Stimulated activated CD8-positive, alpha-beta memory T cell treated with anti-CD3 and anti-CD28 coated beads, Interleukin-12 subunit alpha, Interleukin-12 subunit beta, amount 100 ng/mL, for 1 hour (primary cell): ENCODE data around the gene VSIG10L2.
"Not testable (repeated sequence)": the region's sequence is repeated elsewhere in the genome, so short reads cannot be mapped to it uniquely, and the experiment has no call there.

Experiments
- DNase-seq: peaks from one replicate; pipeline ENCODE4 v3.0.0-alpha.2; 2020; ENCODE audit warnings: low read depth

VSIG10L2 gene

DNA sequence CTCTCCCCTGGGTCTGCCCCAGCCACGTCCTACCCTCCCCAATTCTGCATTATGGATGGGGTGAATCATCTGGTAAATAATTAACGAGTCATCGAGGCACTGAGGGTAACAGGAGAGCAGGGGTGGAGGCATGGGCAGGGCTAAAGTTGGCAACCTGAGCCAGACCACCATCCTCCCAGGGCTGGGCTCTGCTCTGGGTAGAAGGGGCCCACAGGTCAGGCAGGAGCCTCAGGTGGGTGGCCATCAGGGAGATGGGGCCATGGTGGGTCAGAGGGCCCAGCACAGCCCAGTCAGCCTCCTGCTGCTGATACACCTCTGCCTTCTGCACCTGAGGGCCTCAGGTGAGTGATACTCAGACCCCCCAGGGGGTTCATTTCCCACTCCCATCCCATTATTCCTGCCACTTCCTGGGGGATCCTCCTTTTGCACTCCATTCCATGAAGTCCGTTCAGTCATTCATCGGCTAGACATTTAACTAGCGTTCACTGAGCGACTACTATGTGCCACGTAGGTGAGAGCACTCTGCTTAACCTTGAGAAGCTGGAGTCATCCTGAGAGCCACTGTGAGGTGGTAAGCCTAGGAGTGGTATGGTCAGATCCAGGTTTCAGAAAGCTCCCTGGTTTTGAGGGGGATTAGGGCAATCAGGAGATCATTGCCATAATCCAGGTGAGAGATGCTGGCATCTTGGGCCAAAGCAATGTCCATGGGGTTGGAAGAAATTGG is at the start of gene VSIG10L2:
VSIG10L2 (plus strand) TSS at position 248 of the 724 bp plus-strand sequence; CDS start at position 260, 12 bp downstream.
- DNase-seq = no peak

DNA sequence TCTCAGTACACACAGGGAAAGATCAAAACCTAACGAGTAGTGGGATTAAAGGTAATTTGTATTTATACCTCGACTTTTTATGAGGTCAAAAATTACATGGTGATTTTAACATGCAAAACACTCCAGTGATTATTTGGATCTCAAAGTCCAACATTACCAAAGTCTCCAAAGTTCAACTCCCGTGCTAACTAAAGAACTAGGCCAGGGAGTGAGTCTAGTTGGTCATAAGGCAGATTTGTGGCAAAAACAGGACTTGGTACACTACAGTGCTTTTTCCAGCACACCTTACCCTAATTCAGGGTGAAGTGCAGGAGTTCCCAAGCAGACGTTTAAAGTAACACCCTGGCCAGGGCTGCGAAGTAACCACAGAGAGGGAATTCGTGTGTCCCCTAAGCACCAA is 44.0 kb upstream of the VSIG10L2 start:
- DNase-seq = no peak

DNA sequence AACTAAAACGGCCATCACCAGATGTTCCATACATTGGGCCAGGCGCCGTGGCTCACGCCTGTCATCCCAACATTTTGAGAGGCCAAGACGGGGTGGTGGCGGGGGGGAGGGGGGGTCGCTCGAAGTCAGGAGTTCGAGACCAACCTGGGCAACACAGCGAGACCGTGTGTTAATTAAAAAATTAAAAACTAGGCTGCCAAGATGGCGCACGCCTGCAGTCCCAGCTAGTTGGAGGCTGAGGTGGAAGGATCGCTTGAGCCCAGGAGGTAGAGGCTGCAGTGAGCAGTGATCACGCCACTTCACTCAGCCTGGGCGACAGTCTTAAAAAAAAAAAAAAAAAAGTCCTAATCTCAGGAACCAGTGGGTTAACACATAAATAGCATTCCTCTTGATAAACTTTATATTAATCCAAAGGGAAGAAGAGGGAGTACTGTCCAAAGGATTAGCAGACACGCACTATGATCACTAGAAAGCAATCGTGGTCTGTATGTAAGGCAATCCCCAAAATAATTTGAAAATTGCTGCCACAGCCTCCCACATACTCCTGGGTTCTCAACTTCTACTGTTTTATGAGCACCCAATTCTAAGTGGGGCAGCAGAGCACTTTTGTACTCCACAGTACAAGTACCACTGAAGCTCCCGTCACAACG is 43.4 kb upstream of the VSIG10L2 start:
- DNase-seq = no peak

DNA sequence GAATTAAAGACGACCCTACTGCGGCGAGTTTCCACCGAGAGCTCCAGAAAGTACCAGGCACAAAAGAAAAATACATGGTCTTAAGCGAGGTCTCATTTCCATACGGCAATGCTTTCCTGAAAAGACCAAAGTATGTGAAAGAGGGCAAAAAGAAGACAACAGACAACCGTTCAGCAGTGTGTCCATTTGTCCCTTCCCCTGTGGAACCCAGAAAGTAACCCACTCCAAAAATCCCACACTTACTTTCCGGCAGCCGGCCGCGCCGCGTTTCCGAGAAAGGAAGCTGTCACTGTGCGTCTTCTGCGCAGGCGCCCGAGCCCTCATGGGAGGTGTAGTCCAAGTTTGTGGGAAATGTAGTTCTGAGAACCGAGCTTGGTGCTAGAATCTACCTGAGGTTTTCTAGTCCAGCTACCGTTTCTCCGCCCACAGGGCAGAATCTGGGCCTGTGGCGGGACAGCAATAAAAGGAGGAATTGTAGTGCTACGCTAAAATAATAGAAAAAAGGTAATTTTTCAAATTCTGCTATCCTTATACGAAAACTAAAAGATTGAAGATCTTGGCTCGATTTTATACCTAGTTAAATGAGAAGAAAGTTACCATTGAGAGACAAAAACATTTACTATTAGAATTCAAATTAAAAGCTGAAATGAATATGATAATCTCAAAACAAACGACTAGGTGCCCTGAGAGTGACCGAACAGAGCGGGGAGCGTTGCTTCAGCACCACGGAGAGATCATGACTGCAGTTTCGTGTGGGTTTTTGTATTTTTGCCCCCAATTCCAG is 42.7 kb upstream of the VSIG10L2 start, which contains the start of gene PUS3:
PUS3 (minus strand) TSS at position 280 of the 784 bp plus-strand sequence. CDS start 6,922 bp downstream, outside the sequence.
- DNase-seq = peak; percentile 76

DNA sequence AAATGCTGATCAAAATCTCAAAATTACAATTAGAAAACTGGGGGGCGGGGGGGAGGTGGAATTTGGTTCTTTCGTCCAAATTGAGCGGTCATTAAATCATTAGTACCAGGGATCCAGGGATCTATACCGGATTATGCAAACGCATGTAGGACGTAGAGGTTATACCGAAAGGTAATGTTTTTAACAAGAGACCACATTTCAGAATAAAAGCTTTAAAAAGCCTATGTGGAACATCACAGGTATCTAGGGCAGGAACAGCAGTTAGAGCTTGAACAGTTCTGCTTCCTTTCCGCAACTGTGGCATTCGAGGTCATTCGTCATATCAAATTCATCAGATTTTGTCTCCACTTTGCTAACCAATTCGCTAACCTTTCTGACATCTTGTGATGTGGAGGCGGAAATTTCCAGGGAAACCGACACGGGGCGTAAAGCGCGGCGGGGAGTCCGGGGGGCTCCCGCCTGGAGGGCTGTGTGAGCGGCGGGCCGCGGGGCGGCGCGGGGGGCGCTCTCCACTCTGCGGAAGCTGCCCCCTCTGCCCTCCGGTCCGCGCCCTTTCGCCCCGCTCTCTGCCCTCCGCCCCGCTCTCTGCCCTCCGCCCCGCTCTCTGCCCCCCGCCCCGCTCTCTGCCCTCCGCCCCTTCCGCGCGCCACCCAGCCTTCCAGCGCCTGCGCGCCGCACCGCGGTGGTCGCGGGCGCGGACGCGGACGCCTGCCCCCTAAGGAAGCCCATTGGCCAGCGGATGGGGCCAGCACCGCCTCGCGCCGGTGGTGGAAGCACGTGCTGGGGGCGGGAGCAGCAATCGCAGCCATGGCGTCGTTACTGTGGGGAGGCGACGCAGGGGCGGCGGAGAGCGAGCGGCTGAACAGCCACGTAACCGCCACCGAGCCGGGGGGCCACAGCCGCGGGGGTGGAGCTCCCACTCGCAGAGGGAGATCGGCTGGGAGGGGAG is 41.9 kb upstream of the VSIG10L2 start, which contains the start of gene DDX25:
DDX25 (plus strand) TSS at position 798 of the 949 bp plus-strand sequence; CDS start at position 808, 10 bp downstream.
- no peak for DNase-seq

DNA sequence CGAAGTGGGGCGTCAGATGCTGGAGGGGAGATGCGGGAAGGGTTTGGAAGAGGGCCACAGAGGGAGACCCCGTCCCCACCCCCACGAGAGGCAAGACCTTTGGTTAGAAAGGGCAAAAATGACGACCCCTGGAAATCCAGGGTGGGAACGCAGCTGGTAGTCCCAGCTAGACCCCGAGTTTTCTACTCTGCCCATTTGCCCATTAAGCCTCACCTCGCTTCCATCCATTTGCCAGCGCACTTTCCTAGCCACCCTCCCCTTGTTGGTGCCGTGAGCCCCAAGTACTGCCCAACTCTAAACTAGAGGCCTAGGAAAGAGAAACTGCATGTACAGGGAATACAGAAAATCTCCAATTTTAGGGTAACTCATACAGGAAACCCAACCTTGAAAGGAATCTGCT is 41.2 kb upstream of the VSIG10L2 start:
- DNase-seq = no peak

DNA sequence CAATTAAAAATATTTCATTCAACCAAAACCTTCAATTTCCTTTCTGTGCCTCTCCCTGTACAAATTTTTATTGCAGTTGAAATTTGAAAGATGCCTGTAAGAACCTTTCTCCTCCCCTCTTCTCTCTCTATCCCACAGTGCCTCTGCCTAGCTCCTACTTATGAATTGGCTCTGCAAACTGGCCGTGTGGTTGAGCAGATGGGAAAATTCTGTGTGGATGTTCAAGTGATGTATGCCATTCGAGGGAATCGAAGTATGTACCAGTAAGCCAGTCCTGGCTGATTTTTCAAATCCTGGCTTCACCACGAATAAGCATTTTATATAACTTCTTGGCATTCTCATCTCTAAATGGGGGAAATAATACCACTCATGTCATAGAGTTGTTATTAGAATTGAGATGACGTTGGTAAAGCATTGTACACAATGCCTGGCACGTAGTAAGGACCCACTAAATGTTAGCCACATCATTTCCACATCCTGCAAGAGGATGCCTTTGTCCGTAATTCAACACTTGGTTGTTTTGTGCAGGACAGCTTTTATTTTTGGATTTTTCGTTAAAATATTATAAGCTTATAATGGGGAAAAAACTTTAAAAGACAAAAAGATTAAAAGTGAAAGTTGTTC is 35.5 kb upstream of the VSIG10L2 start:
- DNase-seq = no peak

DNA sequence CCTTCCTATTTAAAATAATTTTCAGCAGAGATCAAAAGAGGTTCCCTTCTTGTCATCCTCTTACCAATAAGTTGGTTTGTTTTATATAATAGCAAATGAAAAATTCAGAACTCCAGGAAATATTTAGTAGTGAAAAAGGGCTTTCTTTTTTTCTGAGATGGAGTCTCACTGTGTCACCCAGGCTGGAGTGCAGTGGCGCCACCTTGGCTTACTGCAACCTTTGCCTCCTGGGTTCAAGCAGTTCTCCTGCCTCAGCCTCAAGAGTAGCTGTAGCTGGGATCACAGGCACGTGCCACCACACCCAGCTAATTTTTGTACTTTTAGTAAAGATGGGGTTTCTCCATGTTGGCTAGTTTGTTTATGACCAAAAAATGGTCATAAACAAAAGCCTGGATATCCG is 31.2 kb upstream of the VSIG10L2 start:
- not testable (repeated sequence) for DNase-seq

DNA sequence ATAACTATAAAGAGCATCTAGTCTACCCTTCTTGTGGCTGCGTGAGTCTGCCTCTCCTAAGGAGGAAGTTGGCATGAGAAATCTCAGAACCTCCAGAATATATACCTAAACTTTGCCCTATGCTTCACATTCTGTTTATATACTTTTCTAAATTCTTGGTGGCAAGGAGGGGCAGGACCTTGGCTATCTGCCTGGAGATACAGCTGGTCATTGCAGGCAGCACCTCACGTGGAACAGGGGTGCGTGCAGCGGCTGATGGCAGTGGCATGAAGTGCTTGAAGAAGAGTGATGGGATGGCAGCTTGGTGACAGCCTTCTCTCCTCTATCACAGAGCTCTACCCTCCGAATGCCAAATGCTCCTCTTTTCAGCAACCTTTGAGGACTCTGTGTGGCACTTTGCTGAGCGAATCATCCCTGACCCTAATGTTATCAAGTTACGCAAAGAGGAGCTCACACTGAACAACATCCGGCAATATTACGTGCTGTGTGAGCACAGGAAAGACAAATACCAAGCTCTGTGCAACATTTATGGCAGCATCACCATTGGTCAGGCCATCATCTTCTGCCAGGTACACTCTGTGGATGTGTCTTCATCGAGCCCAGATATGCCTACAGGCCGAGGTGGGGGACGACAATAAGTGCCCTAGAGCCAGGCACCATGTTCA is 29.0 kb upstream of the VSIG10L2 start:
- DNase-seq = no peak

DNA sequence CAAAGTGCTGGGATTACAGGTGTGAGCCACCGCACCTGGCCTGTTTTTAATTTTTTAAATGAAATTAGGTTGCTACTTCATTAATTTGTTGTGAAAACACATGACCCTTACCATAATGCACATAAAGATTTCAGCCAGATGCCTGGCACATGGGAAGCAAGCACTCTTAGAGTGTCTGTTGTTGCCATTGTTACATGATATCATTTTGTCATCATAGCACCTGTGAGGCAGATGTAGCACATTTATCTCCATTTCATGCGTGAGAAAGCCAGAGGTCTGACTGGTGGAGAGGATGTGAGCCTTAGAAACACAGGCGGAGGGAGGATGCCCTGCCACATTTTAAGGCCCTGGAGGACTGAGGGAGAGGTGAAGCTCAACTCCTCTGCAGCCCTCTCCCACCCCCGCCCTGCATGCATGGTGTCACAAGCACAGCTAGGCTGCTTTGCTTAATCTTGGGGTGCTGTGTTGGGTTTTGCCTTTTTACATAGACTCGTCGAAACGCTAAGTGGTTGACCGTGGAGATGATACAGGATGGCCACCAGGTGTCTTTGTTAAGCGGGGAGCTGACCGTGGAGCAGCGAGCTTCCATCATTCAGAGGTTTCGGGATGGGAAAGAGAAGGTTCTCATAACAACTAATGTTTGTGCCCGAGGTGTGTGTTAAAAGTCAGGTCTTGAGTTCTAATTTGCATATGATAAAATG is 27.6 kb upstream of the VSIG10L2 start:
- DNase-seq = no peak

DNA sequence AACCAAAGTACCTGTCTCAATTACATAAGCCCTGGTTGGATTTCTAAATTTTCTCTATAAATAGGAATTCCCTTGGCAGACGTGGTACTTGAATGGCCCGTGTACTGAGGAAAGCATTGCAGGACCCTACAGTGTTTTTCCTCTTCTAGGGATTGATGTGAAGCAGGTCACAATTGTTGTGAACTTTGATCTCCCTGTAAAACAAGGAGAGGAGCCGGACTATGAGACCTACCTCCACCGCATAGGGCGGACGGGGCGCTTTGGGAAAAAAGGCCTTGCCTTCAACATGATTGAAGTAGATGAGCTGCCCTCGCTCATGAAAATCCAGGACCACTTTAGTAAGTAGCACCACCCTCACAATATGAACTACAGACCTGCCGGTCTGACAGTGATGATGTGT is 24.8 kb upstream of the VSIG10L2 start:
- DNase-seq = no peak

DNA sequence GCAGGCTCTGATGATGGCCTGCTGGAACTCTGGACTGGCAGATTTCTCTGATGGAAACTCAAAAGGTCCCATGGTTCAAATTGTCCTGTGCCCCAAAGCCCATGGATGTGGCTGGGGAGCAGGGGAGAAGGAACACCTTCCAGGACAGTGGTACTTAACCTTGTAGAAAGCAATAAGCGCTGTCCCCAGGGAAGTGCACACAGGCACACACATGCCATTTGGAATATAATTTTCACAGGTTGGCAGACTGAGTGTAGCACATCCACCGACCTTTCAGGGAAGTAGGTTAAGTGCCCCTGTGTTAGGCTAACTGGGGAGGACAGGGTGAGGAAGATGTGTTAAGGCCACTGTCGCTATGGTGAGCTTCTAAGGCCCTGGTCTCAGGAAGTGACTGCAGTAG is 23.7 kb upstream of the VSIG10L2 start:
- no peak for DNase-seq

DNA sequence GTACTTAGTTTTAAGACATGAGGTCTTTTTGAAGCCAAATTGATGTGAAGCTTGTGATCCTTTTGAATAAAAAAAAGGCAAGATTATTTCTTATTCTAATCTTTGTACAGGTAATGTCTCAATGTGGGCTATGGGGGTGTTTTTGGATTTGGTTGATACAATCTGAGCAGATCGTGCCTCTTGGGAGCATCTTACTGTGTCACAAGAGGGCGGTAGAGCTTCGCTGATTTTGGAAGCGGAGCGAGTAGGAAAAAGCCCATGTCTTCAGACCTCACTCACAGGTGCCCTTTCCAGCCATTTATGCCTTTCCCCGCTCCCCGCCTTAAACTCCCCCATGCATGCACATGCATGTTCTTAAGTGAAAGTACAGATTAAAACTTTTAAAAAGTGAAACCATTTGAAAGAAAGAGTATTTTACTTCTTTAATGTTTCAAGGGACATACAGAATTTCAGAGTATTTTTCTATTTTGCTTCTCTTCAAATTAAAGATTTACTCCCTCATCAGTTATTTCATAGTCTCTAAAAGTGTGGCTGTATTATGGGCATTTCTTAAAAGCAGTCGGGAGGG is 22.7 kb upstream of the VSIG10L2 start:
- peak; percentile 25 for DNase-seq

DNA sequence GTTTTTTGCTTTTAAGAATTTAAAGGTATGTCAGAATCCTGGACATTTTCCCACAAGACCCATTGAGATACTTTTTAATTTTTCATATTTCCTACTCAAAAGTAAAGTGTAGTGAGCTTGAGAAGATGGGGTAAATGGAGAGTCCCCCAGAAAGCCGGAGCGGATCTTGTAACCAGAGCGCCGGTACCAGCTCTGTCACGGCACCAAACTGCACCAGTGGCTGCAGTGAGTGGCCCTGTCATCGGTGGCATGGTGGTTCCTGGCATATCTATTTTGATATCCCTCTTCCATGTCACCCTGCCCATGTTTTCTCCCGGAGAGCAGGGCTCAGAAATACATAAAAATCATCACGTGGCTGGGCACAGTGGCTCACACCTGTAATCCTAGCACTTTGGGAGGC is 22.2 kb upstream of the VSIG10L2 start:
- DNase-seq = no peak

DNA sequence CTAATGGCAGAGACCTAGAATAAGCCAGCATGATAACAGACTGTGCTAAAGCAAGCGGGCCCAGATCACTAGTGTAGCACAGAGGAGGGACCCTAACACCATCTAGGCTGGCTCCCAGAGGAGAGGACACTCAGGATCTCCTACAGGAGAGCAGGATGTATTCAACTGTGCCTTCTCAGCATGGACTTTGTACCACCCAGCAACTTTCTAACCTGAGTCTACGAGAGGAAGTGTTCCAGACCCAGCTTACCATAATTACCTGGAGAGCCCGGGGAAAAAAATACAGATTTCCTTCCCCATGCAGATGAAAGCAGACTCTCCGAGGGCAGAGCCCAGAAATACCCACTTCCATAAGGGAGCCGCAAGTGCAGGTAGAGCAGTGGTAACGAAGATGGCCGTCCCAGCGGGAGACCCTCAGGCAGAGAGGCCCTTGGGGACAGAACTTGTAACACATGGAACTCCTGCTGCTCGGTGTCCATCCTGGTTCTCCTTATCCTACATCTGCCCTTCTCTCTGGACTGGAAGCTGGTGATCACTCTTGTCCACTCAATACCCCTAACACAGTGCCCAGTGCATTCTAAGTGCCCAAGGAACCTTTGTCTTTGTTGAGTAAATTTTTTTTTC is 21.3 kb upstream of the VSIG10L2 start:
- no peak for DNase-seq

DNA sequence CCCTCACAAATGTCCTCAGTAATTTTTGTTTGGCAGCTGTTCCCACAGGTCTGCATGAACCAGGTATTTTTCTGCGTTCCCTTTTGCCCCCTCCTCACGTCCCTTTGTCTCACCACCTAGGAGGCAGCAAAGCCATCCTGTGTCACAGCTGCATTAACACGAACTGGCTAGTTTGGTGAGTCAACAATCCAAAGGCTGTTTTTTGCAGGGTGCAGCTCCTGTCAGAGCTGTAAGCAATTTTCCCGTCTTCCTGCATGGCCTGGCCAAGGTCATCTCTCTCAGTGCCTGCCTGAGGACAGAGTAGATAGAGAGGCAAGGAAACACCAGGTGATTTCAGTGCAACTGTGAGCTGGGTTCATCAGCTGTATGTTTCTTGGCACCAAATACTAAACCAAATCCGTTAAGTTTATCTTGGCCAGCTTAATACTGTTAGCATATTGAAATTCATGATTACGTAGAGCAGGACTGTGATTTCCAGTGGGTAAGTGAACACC is 20.6 kb upstream of the VSIG10L2 start:
- no peak for DNase-seq

DNA sequence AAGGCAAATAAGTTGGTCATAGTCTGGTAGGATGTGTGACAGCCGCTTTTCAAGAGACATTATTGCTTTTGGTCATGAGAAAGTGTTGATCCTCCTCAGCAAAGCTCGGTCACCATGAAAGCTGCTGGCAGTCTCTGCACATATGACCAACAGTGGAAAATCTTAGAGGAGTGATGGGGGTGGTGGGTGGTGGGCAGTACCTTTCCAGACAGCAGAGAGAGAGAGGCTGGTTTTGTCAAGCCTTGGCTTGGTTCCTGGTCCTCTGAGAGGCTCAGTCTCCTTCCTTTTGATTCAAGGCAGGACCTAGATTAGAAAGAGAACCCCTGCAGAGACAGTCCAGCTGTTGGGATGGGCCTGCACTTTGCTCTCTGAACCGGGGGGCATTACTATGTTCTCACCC is 20.0 kb upstream of the VSIG10L2 start:
- no peak for DNase-seq

DNA sequence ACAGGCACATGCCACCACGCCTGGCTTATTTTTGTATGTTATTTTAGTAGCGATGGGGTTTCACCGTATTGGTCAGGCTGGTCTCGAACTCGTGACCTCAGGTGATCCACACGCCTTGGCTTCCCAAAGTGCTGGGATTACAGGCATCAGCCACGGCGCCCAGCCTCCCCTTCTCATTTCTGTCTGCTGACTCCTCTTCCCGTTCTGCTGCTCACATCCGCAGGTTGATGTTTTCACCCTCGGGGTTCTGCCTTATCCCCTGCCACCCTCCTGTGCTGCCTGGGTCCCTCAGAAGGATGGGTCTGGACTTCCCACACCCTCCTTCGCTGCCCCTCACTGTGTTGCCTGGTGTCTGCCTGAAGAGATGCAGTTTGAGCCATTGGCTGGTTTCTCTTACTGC is 19.2 kb upstream of the VSIG10L2 start:
- DNase-seq = no peak
